ENCODE measurements around the gene LCK.
"Not testable (repeated sequence)": the region's sequence is repeated elsewhere in the genome, so short reads cannot be mapped to it uniquely, and the experiment has no call there.

The LCK gene

GRCh38 chr1:32275424-32275823 is 24.4 kb downstream of the LCK start:
- no peak for DNase-seq

DNA sequence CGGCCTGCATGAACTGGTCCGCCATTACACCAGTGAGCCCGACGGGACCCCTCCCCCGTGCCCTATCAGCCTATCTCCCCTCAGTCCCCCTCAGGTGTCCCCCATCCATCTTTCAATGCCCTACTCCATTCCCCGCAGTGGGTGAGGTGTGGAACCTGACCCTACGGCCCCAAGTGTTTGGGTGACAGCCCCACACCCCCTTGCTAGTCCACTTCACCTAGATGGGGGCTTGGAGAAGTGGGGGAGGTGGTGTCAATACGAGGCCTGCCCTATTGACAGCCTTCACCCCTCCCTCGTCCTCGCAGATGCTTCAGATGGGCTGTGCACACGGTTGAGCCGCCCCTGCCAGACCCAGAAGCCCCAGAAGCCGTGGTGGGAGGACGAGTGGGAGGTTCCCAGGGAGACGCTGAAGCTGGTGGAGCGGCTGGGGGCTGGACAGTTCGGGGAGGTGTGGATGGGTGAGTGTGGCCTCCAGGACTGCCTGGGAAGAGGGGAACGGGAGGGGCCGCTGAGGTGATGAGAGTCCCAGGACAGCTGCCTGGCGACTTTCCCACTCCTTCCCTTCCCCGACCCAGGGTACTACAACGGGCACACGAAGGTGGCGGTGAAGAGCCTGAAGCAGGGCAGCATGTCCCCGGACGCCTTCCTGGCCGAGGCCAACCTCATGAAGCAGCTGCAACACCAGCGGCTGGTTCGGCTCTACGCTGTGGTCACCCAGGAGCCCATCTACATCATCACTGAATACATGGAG is 25.1 kb downstream of the LCK start:
- DNase-seq: no peak

DNA sequence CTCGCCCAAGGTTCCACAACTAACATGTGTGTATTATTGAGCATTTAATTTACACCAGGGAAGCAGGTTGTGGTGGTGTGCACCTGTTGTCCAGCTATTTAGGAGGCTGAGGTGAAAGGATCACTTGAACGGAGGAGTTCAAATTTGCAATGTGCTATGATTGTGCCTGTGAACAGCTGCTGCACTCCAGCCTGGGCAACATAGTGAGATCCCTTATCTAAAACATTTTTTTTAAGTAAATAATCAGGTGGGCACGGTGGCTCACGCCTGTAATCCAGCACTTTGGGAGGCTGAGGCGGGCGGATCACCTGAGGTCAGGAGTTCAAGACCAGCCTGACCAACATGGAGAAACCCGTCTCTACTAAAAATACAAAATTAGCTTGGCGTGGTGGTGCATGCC is 33.7 kb downstream of the LCK start:
- DNase-seq: not testable (repeated sequence)

- no peak for DNase-seq
Observed at GRCh38 chr1:32285658-32286057, 34.6 kb downstream of the LCK start.

DNA sequence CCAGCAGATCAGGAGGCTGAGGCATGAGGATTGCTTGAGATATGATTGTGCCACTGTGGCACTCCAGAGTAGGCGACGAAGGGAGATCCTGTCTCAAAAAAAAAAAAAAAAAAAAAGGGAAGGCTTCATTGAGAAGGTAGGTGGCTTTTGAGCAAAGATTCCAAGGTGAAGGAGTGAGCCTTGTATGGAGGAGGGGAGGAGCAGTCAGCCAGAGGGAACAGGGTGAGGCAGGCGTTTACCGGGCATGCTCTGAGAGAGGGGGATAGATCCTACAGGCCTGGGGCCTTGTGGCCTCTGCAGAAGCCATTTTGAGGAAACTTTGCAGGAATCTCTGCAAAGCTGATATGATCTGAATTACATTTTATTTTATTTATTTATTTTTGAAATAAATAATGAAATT is 35.7 kb downstream of the LCK start:
- no peak for DNase-seq

- DNase-seq: no peak
Observed at GRCh38 chr1:32289256-32289655, 38.2 kb downstream of the LCK start.

DNA sequence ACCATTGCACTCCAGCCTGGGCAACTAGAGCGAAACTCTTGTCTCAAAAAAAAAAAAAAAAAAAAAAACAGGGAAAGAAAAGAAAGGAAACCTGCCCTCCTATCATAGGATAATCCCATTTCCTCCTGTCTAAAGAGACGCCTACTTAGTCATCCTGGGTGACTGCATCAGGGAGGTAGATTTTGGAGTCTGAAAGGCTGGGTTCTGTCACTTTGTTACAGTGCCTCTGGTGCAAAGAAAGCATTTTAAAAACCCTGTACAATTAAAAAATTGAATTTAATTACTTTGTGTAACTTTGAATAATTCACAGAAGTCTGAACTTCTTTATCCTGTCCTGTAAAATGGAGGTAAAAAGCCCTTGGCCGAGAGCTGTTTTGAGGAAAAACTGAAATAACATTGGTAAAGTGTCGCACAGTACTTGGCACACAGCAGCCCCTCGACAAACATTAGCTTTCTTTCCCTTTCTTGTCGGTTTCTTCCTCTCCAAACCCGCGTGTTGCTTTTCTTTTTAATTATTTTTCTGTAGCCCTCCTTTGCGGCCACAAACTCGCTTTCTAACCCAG is 40.2 kb downstream of the LCK start:
- DNase-seq: no peak

GRCh38 chr1:32291708-32292538 is 40.9 kb downstream of the LCK start, which contains the start of gene HDAC1:
Gene HDAC1, plus strand, starts transcription at chr1:32292083. Its CDS starts 87 bp downstream, at chr1:32292170.
- peak; percentile 92 for DNase-seq

- DNase-seq: not testable (repeated sequence)
Observed at GRCh38 chr1:32298211-32298610, 47.1 kb downstream of the LCK start.

DNA sequence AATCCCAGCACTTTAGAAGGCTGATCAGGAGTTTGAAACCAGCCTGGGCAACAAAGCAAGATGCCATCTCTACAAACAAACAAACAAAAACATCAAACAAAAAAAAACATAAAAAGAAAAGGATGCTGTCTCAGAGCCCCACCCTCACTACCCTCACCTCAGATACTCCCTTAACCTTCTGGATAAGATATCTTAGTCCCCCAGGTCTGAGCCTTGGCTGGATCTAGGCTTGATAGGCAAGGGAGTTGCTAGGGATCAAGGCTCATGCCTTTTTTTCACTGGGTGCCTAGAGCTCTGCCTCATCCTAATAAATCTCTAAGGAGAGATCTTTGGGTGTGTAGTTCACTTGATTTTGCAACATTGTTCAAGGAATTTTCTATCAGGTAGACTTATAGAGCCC is 48.3 kb downstream of the LCK start:
- DNase-seq: no peak

DNA sequence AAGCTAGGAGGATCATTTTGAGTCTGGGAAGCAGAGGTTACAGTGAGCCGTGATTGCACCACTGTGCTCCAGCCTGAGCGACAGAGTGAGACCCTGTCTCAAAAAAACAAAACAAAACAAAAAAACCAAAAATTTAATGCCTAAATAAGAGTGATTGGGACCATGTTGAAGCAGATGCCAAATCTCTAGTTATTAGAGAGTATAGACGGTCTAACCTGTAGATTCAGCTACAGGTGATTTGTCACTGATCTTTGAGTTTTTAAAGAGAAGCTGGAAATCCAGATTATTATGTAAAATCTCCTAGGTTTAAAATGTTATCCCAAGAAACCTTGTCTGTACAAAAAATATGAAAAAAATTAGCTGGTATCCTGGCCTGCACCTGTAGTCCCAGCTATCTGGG is 52.3 kb downstream of the LCK start:
- DNase-seq: no peak

DNA sequence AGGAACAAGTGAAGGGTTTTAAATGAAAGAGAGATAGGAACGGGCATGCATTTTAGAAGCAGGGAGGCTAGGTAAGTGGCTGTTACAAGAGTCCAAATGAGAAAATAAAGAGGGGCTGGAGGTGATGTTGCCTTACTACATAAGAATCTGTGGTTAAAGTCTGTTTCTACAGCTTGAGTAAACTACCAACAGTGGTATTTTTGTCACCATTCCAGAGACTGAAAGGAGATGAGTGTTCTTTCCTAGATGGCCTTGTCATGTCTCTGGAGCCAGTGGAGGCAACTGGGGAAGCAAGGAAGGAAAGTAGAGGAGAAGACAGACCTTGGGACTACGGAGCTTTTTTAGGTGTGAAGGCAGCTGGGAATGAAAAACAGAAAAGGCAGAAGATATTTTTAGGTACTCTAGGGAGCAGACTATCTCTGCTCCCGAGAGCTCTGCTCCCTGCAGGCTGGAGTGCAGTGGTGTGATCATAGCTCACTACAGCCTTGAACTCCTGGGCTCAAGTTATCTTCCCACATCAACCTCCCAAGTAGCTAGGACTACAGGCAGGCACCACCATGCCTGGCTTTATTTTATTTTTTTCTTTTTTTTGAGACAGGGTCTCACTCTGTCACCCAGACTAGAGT is 53.0 kb downstream of the LCK start:
- no peak for DNase-seq

DNA sequence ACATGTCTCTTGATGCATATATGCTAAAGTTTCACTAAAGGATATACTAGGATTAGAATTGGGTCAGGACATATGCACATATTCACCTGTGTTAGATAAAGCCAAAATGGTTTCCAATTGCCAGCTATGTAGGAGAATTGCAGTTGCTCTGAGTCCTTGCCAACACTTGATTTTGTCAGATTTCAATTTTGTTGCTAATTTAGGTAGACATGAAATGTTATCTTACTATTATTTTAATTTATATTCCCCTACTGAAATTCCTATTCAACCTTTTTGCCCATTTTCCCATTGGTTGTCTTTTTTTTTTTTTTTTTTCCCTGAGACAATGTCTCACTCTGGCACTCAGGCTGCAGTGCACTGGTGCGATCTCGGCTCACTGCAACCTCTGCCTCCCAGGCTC is 54.2 kb downstream of the LCK start:
- no peak for DNase-seq

GRCh38 chr1:32307324-32307723 is 56.3 kb downstream of the LCK start:
- no peak for DNase-seq

DNA sequence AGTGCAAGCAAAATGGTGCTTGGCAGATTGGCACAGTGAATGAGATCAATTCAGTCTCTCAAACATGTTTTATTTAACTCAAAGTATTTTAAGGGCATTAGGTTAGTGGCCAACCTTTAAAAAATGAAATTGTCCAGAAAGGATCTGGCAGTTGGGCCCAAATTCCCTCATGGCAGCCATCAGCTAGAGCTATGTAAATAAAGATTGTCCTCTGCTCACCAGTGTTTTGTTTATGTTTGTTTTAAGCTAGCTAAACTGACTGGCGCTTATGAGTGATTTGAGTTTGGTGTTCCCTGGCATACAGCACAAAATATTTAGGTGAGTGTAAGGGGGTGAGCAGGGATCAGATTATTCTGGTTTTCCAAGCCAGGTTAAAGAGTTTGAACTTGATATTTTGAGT is 58.9 kb downstream of the LCK start:
- DNase-seq: no peak

DNA sequence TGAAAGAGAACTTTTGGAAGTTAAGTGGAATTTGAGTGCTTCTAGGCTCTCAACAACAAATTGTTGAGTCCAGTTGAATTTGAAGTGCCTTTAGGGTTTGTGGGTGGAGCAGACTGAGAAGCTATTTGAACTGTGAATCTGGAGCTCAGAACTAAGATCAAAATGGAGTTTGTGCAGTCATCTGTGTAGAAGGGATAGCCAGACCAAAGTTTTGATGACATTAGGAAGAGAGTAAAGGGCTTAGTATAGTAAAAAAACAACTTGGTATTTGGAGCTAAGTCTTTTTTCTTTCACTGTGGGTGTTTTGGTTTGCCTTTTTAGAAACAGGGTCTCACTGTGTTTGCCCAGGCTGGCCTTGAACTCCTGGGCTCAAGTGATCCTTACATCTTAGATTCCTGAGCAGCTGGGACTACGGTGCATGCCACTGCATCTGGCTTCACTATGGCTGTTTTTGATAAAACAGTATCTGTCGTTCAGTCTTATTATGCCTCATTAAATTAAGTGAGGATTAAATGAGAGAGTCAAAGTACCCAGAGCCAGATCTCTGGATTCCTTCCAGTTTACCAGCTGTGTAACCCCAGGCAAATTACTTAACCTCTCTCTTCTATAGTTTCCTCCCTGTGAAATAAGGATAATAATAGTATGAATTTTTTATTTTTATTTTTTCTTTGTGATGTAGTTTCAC is 60.8 kb downstream of the LCK start:
- DNase-seq: no peak

GRCh38 chr1:32316903-32317277 is 65.8 kb downstream of the LCK start:
- DNase-seq: no peak

DNA sequence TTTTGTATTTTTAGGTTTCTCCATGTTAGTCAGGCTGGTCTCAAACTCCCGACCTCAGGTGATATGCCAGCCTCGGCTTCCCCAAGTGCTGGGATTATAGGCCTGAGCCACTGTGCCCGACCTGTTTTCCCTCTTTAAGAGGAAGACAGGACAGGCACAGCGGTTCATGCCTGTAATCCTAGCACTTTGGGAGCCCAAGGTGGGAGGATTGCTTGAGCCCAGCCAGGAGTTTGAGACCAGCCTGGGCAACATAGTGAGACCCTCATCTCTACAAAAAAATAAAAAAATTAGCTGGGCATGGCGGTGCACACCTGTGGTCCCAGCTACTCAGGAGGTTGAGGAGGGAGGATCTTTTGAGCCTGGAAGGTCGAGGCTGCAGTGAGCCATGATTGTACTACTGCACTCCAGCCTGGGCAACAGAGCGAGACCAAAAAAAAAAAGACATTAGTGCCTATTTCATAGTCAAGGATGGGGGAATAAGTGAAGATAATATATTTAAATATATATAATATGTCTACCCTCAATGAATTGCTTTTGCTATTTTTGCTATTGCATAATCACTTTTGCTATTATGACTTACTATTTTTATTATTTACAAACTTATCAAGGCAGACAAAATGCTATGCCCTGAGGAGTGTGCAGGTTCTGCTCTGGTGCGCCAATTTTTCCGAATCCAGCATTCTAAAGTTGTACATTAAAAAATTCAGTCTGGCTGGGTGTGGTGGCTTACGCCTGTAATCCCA is 67.2 kb downstream of the LCK start:
- DNase-seq: no peak

DNA sequence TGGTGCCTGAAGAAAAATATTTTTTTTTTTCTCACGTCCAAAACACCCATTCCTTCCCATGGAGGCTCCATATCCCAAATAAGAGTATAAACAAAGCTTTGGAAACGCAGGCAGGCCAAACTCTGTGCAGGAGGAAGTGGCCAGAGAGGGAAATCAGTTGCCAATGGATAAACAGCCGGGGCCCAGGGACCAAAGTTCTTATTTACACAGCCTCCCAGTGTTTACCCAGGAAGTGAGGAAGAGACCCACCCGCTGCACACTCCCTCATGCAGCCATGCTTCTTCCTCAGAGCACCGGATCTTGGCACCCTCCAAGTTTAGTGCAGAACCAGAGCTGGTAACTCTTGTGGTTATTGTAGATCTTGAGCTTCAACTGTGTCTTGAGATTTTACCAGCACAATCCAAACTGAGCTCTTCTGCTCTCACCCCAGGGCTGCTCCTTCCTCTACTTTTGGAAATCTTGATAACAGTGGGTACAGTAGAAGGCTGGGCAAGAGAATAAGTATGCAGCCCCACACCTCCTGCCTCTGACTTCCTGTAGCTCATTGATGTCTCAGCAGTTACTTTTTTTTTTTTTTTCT is 70.7 kb downstream of the LCK start:
- no peak for DNase-seq

DNA sequence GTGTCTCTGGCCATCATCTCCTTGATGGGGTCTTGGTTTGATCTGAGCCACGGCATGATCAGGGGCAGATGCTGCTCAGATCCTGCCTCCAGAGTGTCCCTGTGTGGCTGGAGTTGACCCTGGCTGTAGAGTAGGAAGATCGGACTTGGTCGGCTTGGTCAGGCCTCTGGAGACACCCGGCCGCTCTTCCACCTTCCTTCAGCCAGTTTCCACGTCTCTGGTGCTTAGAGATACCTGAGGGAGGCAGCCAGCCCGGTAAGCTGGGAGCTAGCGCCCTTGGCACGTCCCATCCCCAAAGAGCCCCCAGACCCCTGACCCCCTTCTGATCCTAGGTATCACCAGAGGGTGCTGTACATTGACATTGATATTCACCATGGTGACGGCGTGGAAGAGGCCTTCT is 76.1 kb downstream of the LCK start:
- no peak for DNase-seq

GRCh38 chr1:32329931-32330466 is 78.9 kb downstream of the LCK start:
- DNase-seq: no peak
